Body of pancreas (tissue), 4 donors: ENCODE data around the gene MAP1A.

Source experiments
- POLR2A ChIP-seq, 3 donors: fragments of 450-650 bp; IDR thresholded peaks; one replicate each; pipeline ENCODE4 v1.6.1; 2016; ENCODE audit warnings: antibody characterized with exemption in 3 of 3, mild to moderate bottlenecking in 2 of 3
- TF ChIP-seq, protein P1 (sequence below), 7 experiments: fragments of 450-650 bp in 4 of 7; fragments of 200-600 bp in 3 of 7; sonication (generic) in 3 of 7; IDR thresholded peaks; one replicate each; pipeline ENCODE4 v1.5.1; 2016 to 2019; ENCODE audit warnings: antibody characterized with exemption in 7 of 7

- no peak for TF ChIP-seq POLR2A (IDR thresholded peaks at IDR 0.05)
- TF ChIP-seq, protein P1, sequence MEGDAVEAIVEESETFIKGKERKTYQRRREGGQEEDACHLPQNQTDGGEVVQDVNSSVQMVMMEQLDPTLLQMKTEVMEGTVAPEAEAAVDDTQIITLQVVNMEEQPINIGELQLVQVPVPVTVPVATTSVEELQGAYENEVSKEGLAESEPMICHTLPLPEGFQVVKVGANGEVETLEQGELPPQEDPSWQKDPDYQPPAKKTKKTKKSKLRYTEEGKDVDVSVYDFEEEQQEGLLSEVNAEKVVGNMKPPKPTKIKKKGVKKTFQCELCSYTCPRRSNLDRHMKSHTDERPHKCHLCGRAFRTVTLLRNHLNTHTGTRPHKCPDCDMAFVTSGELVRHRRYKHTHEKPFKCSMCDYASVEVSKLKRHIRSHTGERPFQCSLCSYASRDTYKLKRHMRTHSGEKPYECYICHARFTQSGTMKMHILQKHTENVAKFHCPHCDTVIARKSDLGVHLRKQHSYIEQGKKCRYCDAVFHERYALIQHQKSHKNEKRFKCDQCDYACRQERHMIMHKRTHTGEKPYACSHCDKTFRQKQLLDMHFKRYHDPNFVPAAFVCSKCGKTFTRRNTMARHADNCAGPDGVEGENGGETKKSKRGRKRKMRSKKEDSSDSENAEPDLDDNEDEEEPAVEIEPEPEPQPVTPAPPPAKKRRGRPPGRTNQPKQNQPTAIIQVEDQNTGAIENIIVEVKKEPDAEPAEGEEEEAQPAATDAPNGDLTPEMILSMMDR (IDR thresholded peaks at IDR 0.05): no peak
Measured at GRCh38 chr15:43527016-43527801, 9.8 kb downstream of the MAP1A start.
